Measurements from ENCODE around the gene PREX1. TPM values are rescaled to one million over a fixed set of nuclear protein-coding genes. Genes with fewer than 3 reads are reported as not detected.

The PREX1 gene
- polyA plus RNA-seq, 1 of the 3 experiments (the other 2 are of a cell fraction): 5.3 TPM

GRCh38 chr20:48866936-48867335, 39.1 kb upstream of the PREX1 start:
- no peak overlapping the region for H3K4me2 ChIP-seq
- DNase-seq: no peak

DNA sequence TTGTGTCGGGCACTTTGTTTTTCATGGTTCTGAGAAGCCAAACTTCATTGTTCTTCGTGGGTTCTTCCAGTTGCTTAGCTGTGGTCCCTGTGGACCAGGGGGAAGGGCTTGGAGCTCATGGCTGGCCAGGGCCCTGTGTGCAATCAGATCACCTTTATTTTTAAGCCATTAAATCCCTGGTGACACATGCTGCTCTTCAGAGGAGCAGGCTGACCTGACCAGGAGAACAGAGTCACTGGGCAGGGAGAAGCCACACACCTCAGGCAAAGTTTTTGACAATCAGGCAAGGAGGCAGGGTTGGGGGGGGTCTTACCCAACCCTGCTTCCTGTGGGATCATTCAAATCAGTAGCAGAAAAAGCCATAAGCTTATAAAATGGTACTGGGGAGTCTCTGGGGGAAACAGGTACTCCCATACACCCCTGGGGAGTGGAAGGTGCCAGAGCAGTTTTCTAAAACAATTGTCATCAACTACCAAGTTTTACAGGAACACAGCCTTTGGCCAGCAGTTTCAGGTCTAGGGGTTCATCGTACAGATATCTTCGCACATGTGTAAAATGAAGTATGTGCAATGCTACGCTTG, 37.0 kb upstream of the PREX1 start:
- Histone ChIP-seq H3K4me1 (ENCODE audit: control insufficient read depth in 1 of 2, insufficient read depth in 2 of 2, low read depth in 1 of 2, low read length in 1 of 2) (no peaks in the 10 kb centered on the region), H3K36me3 (replicated peaks in 1 of 2; ENCODE audit: control insufficient read depth in 1 of 2, insufficient read depth in 2 of 2, low read length in 1 of 2) (no peaks in the 10 kb centered on the region), H3K27ac (ENCODE audit: low read depth in 2 of 2, low read length in 1 of 2) (no peak overlapping the region), H3K27me3 (ENCODE audit: insufficient read depth) (no peaks in the 10 kb centered on the region; the same call in 1 of the 2 replicates), H4K20me1 (ENCODE audit: insufficient read depth) (no peaks in the 10 kb centered on the region), H3K4me2 (no peak overlapping the region), H3K4me3 (ENCODE audit: low read depth in 2 of 2, low read length in 1 of 2) (no peak overlapping the region), H3K9ac (no peak overlapping the region), H3K79me2 (ENCODE audit: insufficient read depth) (no peaks in the 10 kb centered on the region), H3K9me3 (no peaks in the 10 kb centered on the region), H2AFZ (ENCODE audit: low read depth) (no peak overlapping the region), H3F3A (replicated peaks; ENCODE audit: insufficient read depth) (no peaks in the 10 kb centered on the region), H3K9me2 (no peaks in the 10 kb centered on the region)
- ChIA-PET CTCF (interaction anchor here (0.8 to 1.5 kb wide), 2 partner anchors 9 to 207 kb away, joined by 3 to 4 read pairs; no protein-coding TSS in a partner anchor), POLR2A (no interaction called here)
- DNase-seq: no peak
- WGBS (ENCODE audit: low lambda C conversion rate): 75% methylated on average over 5 of the region's 5 CpGs
- TF ChIP-seq ZBTB33 (IDR thresholded peaks at IDR 0.05; ENCODE audit: borderline replicate concordance, low read depth) (no peak), SMC3 (IDR thresholded peaks at IDR 0.05; ENCODE audit: low read depth, low read length) (no peak), REST (IDR thresholded peaks at IDR 0.05; ENCODE audit: low read depth, low read length) (no peak), GABPA (IDR thresholded peaks at IDR 0.05; ENCODE audit: low read depth) (no peak), MXI1 (IDR thresholded peaks at IDR 0.05; ENCODE audit: low read depth, low read length) (no peak), CHD2 (IDR thresholded peaks at IDR 0.05; ENCODE audit: low read length, partially characterized antibody) (no peak), NFIC (IDR thresholded peaks at IDR 0.05; ENCODE audit: borderline replicate concordance) (no peak)

More at GRCh38 chr20:48866936-48867335, 39.1 kb upstream of the PREX1 start:
- no peaks in the 10 kb centered on the region; the same call in 1 of the 2 replicates for H3K27me3 ChIP-seq (ENCODE audit: insufficient read depth)
- H3F3A ChIP-seq (replicated peaks; ENCODE audit: insufficient read depth): no peaks in the 10 kb centered on the region
- no peak overlapping the region for H2AFZ ChIP-seq (ENCODE audit: low read depth)
- 86% methylated on average over 1 of the region's 1 CpG for WGBS (ENCODE audit: low lambda C conversion rate)
- no peaks in the 10 kb centered on the region for H3K9me3 ChIP-seq
- no peaks in the 10 kb centered on the region for H3K9me2 ChIP-seq
- no peaks in the 10 kb centered on the region for H3K79me2 ChIP-seq (ENCODE audit: insufficient read depth)
- CTCF ChIA-PET: interaction anchor here (1.2 to 1.3 kb wide), 2 partner anchors 10 to 210 kb away, joined by 3 to 4 read pairs; no protein-coding TSS in a partner anchor
- H3K27ac ChIP-seq (ENCODE audit: low read depth in 2 of 2, low read length in 1 of 2): no peak overlapping the region
- no peaks in the 10 kb centered on the region for H4K20me1 ChIP-seq (ENCODE audit: insufficient read depth)
- no peaks in the 10 kb centered on the region for H3K36me3 ChIP-seq (replicated peaks in 1 of 2; ENCODE audit: control insufficient read depth in 1 of 2, insufficient read depth in 2 of 2, low read length in 1 of 2)
- no peak overlapping the region for H3K4me3 ChIP-seq (ENCODE audit: low read depth in 2 of 2, low read length in 1 of 2)
- H3K4me1 ChIP-seq (ENCODE audit: control insufficient read depth in 1 of 2, insufficient read depth in 2 of 2, low read depth in 1 of 2, low read length in 1 of 2): no peaks in the 10 kb centered on the region
- H3K9ac ChIP-seq: no peak overlapping the region
- POLR2A ChIA-PET: no interaction called here
- TF ChIP-seq POLR2AphosphoS5 (IDR thresholded peaks at IDR 0.05; ENCODE audit: low read depth, low read length): no peak
- no peak for TF ChIP-seq TEAD4 (IDR thresholded peaks at IDR 0.05; ENCODE audit: borderline replicate concordance, insufficient read depth)
- TF ChIP-seq FOXM1 (IDR thresholded peaks at IDR 0.05; ENCODE audit: low read depth): no peak
- TF ChIP-seq NRF1 (IDR thresholded peaks at IDR 0.05; ENCODE audit: low read depth, low read length): no peak
- no peak for TF ChIP-seq ELF1 (IDR thresholded peaks at IDR 0.05)
- no peak for TF ChIP-seq RAD21 (IDR thresholded peaks at IDR 0.05; ENCODE audit: low read length)
- TF ChIP-seq REST (IDR thresholded peaks at IDR 0.05; ENCODE audit: low read depth, low read length): no peak
- TF ChIP-seq NFIC (IDR thresholded peaks at IDR 0.05; ENCODE audit: borderline replicate concordance): no peak
